Measurements from ENCODE around the gene IRX2.

The IRX2 gene

GRCh38 chr5:2757563-2758351, 6.3 kb upstream of the IRX2 start:
- in situ Hi-C loops (cut with MboI; ENCODE audit: low pct_unique_long_range_greater_than_20kb, low sequenced_read_pairs), result no loop called here
- no peak for DNase-seq

DNA sequence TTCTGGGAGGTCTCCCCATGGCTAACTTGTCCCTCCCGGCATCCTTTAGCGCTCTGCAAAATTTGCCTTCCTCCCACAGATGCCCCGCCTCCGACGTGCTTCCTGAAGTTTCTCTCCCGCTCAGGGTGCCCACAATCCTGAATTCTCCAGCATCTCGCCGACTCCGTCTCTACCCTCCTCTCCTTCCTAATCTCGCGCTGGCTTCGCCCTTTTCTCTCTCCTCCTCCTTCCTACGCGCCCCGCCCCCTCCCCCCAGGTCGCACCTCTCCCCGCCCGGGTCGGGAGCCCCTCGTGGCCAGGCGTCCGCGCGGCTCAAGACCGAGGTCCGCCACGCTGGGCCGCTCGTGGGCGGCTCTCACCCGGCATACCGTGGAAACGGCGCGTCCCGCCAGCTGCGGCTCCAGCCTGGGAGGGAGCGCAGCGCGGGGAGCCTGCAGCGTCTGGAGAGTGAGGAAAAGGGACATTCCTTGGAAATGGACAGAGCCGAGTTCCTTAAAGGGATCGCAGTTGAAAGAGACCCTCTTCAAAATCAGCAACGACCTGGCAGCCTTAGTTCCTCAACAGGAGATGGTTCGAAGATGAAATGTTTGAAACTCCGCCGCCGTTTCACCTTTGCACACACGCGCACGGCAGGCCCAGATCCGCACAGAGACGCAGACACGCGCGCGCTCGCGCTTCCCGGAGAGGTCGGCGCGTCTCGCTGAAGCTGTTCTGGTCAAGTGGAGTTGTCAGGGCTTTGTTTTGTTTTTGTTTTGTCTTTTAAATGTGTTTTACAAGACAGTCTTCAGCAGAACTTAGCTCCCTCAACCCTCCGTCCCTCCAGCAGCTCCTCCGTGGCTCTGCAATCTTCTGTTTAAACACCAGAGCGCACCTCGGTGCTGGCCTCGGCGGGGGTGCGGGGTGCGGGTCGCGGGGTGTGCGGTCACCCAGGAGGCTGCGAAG, 5.0 kb upstream of the IRX2 start:
- in situ Hi-C loops (cut with MboI; ENCODE audit: low pct_unique_long_range_greater_than_20kb, low sequenced_read_pairs), result no loop called here
- DNase-seq, result no peak

- DNase-seq, result no peak
- in situ Hi-C loops (cut with MboI; ENCODE audit: low pct_unique_long_range_greater_than_20kb, low sequenced_read_pairs), result no loop called here
Observed at GRCh38 chr5:2755681-2756171, 4.2 kb upstream of the IRX2 start.

GRCh38 chr5:2755076-2755680, 3.7 kb upstream of the IRX2 start:
- no peak for DNase-seq
- in situ Hi-C loops (cut with MboI; ENCODE audit: low pct_unique_long_range_greater_than_20kb, low sequenced_read_pairs), result no loop called here

DNA sequence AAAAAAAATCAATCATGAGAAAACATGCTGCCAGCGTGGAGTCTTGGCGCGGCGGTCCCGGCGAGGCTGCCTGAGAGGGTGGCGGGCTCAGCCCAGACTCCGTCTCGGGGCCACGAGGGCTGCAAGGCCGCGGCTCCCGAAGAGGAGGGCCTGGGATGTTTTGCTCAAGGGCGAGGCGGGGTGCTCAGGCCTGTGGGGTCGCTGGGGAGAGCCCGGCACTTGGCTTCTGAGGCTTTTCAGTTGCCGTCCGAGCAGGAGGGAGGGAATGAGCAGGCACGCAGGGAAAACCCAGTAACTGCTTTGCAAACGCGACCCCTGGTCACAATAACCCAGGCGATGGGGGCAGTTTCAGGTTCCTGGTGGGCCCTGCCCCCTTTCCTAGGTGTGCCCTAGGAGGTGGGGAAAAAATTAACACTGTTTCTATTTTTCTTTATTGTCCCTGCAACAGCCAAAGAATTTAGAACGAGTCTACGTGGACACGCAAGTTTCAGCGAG, 3.2 kb upstream of the IRX2 start:
- no peak for DNase-seq
- in situ Hi-C loops (cut with MboI; ENCODE audit: low pct_unique_long_range_greater_than_20kb, low sequenced_read_pairs), result no loop called here

DNA sequence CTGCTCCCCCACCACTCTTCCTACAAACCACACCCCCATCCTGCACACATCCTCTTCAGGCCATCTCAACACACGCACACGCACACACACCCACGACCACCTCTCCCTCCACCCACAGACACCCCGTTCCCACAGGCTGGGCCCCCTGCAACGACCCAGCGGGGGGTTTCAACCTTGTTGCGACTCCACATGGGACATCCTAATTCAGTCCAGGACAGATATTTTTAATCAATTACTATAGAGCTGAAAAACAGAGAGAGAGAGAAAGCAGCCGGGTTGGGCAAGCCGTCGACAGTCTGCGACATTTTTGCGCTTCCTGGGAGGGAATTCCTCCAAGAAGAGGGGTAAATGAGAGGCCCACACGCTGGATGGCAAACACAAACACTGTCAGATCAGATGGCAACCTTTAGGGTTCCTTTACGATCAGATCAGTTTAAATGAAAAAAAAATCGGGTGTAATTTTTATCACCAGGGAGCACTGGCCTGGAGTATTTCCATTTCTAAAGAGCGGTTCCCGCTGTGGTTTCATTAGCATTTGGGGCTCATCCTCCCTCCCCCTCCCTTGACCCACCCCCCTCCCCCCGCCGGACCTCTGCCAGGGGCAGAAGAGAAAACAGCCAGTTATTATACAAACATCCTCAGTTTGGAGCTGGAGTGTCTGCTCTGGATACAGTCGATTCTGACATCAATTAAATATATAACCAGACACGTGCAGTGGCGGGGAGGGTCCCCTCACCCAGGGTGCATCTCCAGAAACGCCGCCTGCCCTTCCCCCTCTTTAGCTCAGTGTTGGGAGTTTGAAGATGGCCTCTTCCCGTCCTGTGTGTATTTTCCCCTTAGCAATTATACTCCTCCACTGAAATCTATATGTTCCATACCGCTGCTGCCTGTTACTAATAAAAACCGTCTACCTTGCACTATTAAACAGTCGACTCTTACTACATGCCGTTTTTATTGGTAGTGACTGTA, 2.3 kb upstream of the IRX2 start:
- in situ Hi-C loops (cut with MboI; ENCODE audit: low pct_unique_long_range_greater_than_20kb, low sequenced_read_pairs), result no loop called here
- DNase-seq, result no peak

DNA sequence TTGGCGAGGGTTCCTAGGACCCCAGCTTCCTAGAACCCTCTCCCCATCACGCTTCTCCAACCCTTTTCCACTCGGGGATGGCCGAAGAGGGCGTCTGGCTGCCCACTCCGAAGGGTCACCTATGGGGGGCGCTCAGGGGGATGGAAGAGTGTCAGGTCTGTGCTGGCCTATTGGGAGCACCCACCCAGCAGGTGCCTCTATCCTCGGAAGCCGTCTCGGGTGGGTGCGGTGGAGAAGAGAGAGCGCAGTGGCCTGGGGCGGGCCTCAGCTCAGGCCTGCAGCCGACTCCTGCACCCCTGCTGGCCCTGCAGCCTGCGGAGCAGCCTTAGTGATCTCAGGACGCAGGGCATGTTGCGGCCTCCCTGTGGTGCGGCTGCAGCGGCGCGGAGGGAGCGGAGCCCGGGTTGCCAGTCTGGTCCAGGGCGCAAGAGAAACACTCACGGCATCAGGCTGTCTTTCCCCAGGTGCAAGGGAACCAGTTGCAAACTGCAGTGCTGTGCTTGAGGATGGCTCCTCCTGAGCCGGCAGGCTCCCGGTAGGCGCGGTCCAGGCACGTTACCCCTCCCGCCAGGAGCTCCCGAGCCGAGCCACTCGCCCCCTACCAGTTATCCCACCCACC, 1.5 kb upstream of the IRX2 start:
- no peak for DNase-seq
- in situ Hi-C loops (cut with MboI; ENCODE audit: low pct_unique_long_range_greater_than_20kb, low sequenced_read_pairs), result no loop called here

DNA sequence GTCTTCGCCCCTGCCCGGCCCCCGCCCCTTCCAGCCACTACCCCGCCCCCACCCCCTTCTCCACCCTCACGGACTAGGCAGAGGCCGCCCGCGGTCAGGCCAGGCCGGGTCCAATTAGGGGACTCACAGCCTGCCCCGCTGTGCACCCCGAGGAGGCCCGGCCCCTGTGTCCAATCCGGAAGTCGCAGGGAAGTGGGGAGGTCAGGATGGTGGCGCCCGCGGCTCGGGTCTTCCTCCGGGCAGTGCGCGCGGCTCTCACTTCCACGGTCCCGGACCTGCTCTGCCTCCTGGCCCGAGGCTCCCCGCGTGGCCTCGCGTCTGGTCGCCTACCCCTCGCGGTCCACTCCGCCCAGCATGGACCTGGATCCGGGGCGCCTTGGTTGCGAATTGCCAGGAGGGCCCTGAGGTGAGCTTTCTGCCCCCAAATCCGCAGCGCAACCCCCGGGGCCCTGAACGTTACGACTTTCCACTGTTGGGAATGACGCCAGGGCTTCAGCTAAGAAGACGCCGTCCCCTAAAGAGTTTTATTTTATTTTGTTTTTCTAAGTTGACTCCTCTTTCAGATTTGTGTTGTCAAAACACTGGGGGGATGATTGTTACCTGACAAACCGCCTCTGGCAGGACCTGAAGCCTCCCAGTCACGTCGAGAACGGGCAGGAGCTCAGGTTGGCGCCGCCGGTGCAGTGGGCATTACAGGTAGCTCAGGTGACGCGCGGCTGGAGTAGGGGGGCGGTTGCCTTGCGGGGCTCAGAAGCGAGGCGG, 763 bp upstream of the IRX2 start:
- in situ Hi-C loops (cut with MboI; ENCODE audit: low pct_unique_long_range_greater_than_20kb, low sequenced_read_pairs), result no loop called here

GRCh38 chr5:2750758-2751464, 566 bp downstream of the IRX2 start:
- no peak for DNase-seq
- in situ Hi-C loops (cut with MboI; ENCODE audit: low pct_unique_long_range_greater_than_20kb, low sequenced_read_pairs), result no loop called here

More for the DNA sequence above, 763 bp upstream of the IRX2 start:
- no peak for DNase-seq

DNA sequence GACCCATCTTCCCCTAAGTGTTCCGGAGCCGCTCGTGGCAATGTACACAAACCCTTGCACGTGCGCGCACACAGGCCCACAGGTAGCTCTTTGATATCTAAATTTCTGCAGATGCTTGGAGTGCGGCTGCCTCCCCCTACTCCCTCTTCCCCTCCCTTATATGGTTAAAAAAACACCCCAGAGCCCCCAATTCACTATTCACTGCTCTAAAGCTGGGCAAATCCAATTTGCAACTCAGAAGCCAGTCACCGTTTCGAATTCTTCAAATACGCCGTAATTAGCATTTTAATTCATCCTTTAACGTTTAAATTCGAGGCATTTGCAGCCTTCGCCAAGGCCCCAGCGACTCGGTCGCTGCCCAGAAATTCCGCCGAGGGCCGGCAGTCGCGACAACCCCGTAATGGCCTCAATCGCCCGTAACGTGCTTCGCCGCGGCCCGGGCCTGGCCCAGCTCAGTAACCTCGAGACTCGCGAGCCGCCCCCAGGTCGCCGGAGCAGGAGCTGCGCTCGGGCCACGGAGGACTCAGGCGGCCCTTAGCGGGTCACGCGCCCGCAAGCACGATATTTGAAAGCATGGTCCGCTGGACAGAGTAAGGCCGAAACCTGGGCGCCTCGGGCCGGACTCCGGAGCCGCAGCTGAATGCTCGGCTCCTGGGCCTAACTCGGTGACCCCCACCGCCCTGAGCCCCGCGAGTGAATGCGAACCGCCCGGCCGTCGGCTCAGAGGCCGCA, 1.3 kb downstream of the IRX2 start:
- in situ Hi-C loops (cut with MboI; ENCODE audit: low pct_unique_long_range_greater_than_20kb, low sequenced_read_pairs), result no loop called here
- DNase-seq, result no peak

- in situ Hi-C loops (cut with MboI; ENCODE audit: low pct_unique_long_range_greater_than_20kb, low sequenced_read_pairs), result no loop called here
- no peak for DNase-seq
Observed at GRCh38 chr5:2749514-2750025, 1.9 kb downstream of the IRX2 start.

- no peak for DNase-seq
- in situ Hi-C loops (cut with MboI; ENCODE audit: low pct_unique_long_range_greater_than_20kb, low sequenced_read_pairs), result no loop called here
Observed at GRCh38 chr5:2748861-2749513, 2.5 kb downstream of the IRX2 start.

GRCh38 chr5:2748179-2748860, 3.2 kb downstream of the IRX2 start:
- no peak for DNase-seq
- in situ Hi-C loops (cut with MboI; ENCODE audit: low pct_unique_long_range_greater_than_20kb, low sequenced_read_pairs), result no loop called here

- DNase-seq, result no peak
- in situ Hi-C loops (cut with MboI; ENCODE audit: low pct_unique_long_range_greater_than_20kb, low sequenced_read_pairs), result no loop called here
Observed at GRCh38 chr5:2747363-2748162, 3.9 kb downstream of the IRX2 start.
